Left lung (tissue), 10 donors: Measurements from ENCODE around the gene CYREN. TPM values are rescaled to one million over a fixed set of nuclear protein-coding genes. Genes with fewer than 3 reads are reported as not detected.

Experiments
- ATAC-seq: fragments of 200-7000 bp; cut with Tn5 transposase; one replicate; pipeline ENCODE4 v1.9.1; 2020; ENCODE audit warnings: moderate library complexity
- DNase-seq, 4 donors: peaks; one replicate each; pipeline ENCODE4 v3.0.0-alpha.2; 2013 to 2020
- H3K27ac ChIP-seq, 2 donors: fragments of 200-600 bp; sonication (generic) in 1 of 2; one replicate each; pipeline versions ENCODE4 v1.5.0 to v1.8.0; 2020 to 2021
- H3K27me3 ChIP-seq, 2 donors: fragments of 200-600 bp; sonication (generic) in 1 of 2; one replicate each; pipeline versions ENCODE4 v1.5.0 to v1.8.0; 2020 to 2021
- H3K36me3 ChIP-seq, 2 donors: fragments of 200-600 bp; sonication (generic) in 1 of 2; one replicate each; pipeline versions ENCODE4 v1.5.0 to v1.8.0; 2020 to 2021
- H3K4me1 ChIP-seq, 2 donors: fragments of 200-600 bp; one replicate each; pipeline ENCODE4 v1.8.0; 2021
- H3K4me3 ChIP-seq, 2 donors: fragments of 200-600 bp; sonication (generic) in 1 of 2; one replicate each; pipeline versions ENCODE4 v1.5.0 to v1.8.0; 2020 to 2021; ENCODE audit warnings: mild to moderate bottlenecking in 1 of 2
- H3K9me3 ChIP-seq, 2 donors: fragments of 200-600 bp; sonication (generic) in 1 of 2; one replicate each; pipeline versions ENCODE4 v1.5.0 to v1.8.0; 2020 to 2021
- CTCF ChIP-seq, 2 donors: fragments of 200-600 bp; sonication (generic) in 1 of 2; IDR thresholded peaks; one replicate each; pipeline versions ENCODE4 v1.5.0 to v1.8.0; 2021; ENCODE audit warnings: antibody characterized with exemption in 2 of 2
- intact Hi-C, 2 donors: fragments of 100-400 bp; cut with DNase I; formaldehyde crosslinking; loops; one replicate each; pipeline versions ENCODE4 v1.11.2 to v1.14.2; 2022
- polyA plus RNA-seq, 6 donors: library from polyadenylated mRNA; unstranded; fragments of 120-200 nt; gene quantifications; one replicate each; pipeline ENCODE4 v1.2.1, GENCODE V29; 2013; ENCODE audit not compliant: insufficient read length in 6 of 6
- total RNA-seq, 2 donors: library from RNA; stranded (reverse); fragmentation: NEBNext Ultra II Directional; extraction: Animal tissue kit (Norgen Biotek cat#: 25700); gene quantifications; one replicate each; pipeline ENCODE4 v1.2.1, GENCODE V29; 2021
- donor health status: DM: no; HTN: yes; CAD: no.
- donor health status: DM: no; HTN: no; CAD: no.

CYREN gene
- total and polyA plus RNA-seq, 8 donors, result 32.1 to 52.6 (median 45.4) TPM

DNA sequence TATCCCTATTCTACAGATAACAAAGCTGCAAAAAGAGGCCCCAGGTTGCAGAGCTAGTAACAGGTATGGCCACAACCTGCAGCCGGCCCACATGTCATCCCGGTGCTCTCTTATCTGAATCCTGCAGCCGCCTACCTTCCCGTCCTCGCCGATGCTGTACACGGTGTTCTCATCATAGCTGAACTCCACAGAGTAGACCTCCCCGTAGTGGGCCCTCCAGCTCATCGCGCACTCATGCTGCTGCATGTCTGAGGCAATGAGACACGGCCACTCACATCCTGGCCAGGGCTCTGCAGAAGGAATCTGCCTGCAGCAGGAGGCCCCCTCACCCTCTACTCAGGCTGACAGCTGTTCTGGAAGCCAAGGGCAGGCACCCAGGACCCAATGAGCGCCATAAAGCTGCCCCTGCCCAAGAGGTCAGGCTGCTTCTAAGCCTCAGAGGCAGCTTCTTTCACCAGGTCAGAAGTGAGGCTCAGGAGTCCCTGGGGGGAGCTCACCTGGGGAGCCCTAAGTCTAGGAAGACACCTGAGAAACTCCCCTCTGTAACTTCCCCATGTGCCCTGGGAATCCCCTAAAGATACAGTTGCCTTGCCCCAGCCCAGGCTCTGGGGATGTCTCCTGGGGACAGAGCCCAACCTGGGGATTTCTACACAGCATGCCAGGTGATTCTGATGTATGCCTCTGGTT is 17.9 kb upstream of the CYREN start:
- TF ChIP-seq CTCF (IDR thresholded peaks at IDR 0.05), result no peak
- H3K36me3 ChIP-seq, result peaks cover 0 to 95% of the 10 kb centered on the region in 2 donors

DNA sequence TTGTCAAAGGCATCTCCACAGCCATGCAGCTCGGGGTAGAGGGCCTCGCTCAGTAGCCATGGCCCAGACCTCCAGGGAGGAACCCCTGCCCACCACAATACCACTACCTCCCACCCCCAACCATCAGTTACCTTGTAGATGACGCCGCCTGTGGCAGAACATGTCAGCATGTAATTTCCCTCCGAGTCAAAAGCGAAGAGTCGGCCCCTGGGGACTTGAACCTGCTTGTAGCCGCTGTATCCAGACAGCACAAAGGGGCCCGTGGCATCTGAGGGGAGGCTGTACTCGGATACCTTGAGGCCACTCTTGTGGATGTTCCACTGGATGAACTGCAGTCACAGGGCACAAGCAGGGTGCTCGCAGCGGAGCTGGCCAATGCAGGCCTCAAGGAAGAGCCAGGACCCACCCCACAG is 16.3 kb upstream of the CYREN start:
- intact Hi-C loops, result no loop called here
- no peak for TF ChIP-seq CTCF (IDR thresholded peaks at IDR 0.05)
- H3K4me1 ChIP-seq, result no peaks in the 10 kb centered on the region
- H3K27ac ChIP-seq, result no peak overlapping the region
- H3K4me3 ChIP-seq, result no peak overlapping the region
- H3K9me3 ChIP-seq, result peaks cover 4 to 24% of the 10 kb centered on the region in 2 donors
- no peak for ATAC-seq
- peaks cover 0 to 95% of the 10 kb centered on the region in 2 donors for H3K36me3 ChIP-seq
- H3K27me3 ChIP-seq, result no peaks in the 10 kb centered on the region
- DNase-seq, result no peak

More for the DNA sequence above, 17.9 kb upstream of the CYREN start:
- intact Hi-C loops, result no loop called here
- no peak for ATAC-seq
- Histone ChIP-seq H3K27ac (no peak overlapping the region), H3K9me3 (peaks cover 0 to 8% of the 10 kb centered on the region in 2 donors), H3K27me3 (no peaks in the 10 kb centered on the region), H3K4me3 (no peak overlapping the region), H3K4me1 (no peaks in the 10 kb centered on the region)
- no peak for DNase-seq

DNA sequence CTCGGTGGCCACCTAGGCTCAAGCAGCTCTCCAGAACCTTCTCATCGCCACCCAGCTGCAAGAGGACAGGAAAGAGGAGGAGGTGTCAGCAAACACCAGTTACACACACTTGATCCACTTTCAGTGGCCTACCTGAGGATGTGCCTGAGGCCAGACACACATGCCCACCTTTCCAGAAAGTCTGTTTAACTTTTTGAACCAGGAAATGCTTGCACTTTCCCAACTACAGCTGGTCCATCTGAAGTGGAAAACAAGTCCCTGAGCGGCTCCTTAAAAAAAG is 15.7 kb upstream of the CYREN start:
- no peak for TF ChIP-seq CTCF (IDR thresholded peaks at IDR 0.05)
- ATAC-seq (no peak), DNase-seq (no peak)
- no peaks in the 10 kb centered on the region for H3K27me3 ChIP-seq
- intact Hi-C loops, result no loop called here
- H3K4me3 ChIP-seq, result no peak overlapping the region
- H3K9me3 ChIP-seq, result peaks cover 7 to 30% of the 10 kb centered on the region in 2 donors
- H3K27ac ChIP-seq, result no peak overlapping the region
- no peaks in the 10 kb centered on the region for H3K4me1 ChIP-seq
- peaks cover 0 to 92% of the 10 kb centered on the region in 2 donors for H3K36me3 ChIP-seq

- intact Hi-C loops, result no loop called here
- peaks cover 7 to 35% of the 10 kb centered on the region in 2 donors for H3K9me3 ChIP-seq
- no peak for DNase-seq
- no peaks in the 10 kb centered on the region for H3K27me3 ChIP-seq
- H3K36me3 ChIP-seq, result peaks cover 0 to 92% of the 10 kb centered on the region in 2 donors
- no peak for ATAC-seq
- no peak for TF ChIP-seq CTCF (IDR thresholded peaks at IDR 0.05)
- H3K4me3 ChIP-seq, result no peak overlapping the region
- no peak overlapping the region for H3K27ac ChIP-seq
- no peaks in the 10 kb centered on the region for H3K4me1 ChIP-seq
These were observed 15.2 kb upstream of the CYREN start for GRCh38 chr7:135185471-135186260.

DNA sequence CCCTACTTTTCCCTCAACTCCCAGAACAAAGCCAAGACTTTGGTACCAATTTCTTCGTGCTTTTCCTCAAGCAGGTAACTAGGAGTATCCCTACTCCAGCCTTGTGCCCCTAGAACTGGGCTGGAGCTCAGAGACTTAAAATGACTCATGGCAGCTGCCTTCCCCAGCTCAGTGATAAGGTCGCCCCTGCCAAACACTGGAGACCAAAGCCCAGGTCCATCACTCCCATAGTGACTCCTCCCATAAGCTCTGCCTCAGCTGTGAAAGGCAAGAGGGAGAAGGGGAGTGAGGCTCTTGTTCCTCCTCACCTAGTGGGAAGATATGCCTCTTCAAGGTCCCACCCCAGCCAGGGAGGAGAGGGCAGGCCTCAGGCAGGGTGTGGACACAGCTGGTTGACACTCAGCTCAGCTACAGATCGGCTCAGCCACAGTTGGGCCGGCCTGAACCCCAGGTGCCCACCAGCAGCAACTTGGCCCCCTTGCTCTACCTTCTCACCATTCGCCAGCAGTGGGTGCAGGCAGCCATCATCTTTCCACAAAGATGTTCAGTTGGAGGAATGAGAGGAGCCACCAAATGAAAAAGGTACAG is 13.8 kb upstream of the CYREN start:
- ATAC-seq, result no peak
- intact Hi-C loops, result no loop called here
- peaks cover 0 to 90% of the 10 kb centered on the region in 2 donors for H3K36me3 ChIP-seq

More for the DNA sequence above, 13.8 kb upstream of the CYREN start:
- H3K4me3 ChIP-seq, result no peak overlapping the region
- H3K4me1 ChIP-seq, result no peaks in the 10 kb centered on the region
- H3K9me3 ChIP-seq, result peaks cover 7 to 49% of the 10 kb centered on the region in 2 donors
- TF ChIP-seq CTCF (IDR thresholded peaks at IDR 0.05), result no peak
- no peaks in the 10 kb centered on the region for H3K27me3 ChIP-seq
- no peak for DNase-seq
- H3K27ac ChIP-seq, result no peak overlapping the region
